HG03139 (cell line): ENCODE data around the gene CNOT6.
"Not testable (repeated sequence)": the region's sequence is repeated elsewhere in the genome, so short reads cannot be mapped to it uniquely, and the experiment has no call there.

Experiments used
- ATAC-seq: cut with Tn5 transposase; IDR thresholded peaks from one replicate; pipeline ENCODE4 v1.9.1; 2021; ENCODE audit not compliant: unreplicated experiment

Gene CNOT6

DNA sequence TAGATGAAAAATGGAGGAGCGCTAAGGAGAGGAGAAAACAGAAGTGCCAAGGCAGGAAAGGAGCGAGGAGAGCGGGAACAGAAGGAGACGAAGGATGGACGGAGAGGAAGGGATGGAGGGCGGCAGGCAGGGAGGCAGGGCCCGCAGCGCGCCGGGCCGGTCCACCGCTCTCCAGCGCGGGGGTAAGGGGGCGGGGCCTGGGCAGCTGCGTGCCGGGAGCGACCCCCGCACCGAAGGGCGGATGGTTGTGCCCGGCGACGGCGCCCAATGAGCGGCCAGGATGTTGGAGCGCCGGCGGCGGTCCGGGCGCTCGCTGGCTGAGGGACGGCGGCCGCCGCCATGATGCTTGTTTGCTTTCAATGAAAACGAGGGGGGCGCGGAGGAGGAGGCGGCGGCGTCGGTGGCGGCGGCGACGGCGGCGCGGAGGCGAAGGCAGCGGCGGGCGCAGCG is at the start of gene CNOT6:
CNOT6 (plus strand) TSS at position 320 of the 450 bp plus-strand sequence. CDS start 34,898 bp downstream, outside the sequence.
- ATAC-seq, result peak; percentile 91

DNA sequence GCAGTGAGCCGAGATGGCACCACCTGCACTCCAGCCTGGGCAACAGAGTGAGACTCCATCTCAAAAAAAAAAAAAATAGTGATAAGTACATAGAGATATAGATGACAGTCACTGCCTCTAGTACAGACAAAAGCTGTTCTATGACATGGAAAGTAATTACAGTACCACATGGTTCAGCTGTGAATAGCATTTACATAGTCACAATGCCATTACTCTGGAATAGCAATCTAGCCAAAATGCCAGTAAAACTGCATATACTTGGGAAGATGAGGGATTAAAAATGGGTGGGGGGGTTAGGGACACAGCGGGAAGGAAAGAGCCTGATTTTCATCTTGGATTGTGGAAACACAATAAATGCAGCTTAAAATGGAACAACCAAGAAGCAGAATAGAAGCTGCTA is 39.4 kb upstream of the CNOT6 start:
- ATAC-seq, result no peak

DNA sequence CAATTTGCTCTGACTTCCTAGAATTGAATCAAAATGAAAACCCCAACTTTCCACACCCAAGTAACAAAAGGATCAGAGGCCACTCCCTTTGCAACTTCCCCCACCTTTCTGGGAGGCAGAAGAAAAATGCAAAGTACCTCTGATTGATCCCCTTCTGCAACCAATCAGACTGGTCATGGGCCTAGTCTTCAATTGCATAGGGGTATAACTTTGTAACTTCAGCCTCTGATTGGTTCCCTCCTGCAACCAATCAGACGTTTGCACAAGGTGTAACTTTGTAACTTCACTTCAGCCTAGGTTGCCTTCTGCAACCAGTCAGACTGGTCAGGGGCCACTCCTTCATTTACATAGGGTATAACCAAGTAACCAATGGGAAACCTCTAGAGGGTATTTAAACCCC is 38.3 kb upstream of the CNOT6 start:
- no peak for ATAC-seq

DNA sequence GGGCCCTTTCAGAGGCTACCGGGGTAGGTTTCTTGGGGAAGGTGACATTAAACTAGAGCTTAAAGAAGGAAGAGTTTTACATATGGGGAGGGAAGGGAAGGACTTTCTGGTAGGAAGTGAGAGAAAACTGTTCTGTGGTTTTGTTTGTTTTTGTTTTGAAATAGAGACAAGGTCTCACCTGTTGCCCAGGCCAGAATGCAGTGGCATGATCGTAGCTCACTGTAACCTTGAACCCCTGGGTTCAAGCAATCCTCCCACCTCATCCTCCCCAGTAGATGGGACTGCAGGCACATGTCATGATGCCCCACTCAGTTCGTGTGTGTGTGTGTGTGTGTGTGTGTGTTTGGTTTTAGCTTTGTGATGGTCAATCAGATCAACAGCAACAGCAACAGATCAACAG is 37.4 kb upstream of the CNOT6 start:
- ATAC-seq, result no peak

DNA sequence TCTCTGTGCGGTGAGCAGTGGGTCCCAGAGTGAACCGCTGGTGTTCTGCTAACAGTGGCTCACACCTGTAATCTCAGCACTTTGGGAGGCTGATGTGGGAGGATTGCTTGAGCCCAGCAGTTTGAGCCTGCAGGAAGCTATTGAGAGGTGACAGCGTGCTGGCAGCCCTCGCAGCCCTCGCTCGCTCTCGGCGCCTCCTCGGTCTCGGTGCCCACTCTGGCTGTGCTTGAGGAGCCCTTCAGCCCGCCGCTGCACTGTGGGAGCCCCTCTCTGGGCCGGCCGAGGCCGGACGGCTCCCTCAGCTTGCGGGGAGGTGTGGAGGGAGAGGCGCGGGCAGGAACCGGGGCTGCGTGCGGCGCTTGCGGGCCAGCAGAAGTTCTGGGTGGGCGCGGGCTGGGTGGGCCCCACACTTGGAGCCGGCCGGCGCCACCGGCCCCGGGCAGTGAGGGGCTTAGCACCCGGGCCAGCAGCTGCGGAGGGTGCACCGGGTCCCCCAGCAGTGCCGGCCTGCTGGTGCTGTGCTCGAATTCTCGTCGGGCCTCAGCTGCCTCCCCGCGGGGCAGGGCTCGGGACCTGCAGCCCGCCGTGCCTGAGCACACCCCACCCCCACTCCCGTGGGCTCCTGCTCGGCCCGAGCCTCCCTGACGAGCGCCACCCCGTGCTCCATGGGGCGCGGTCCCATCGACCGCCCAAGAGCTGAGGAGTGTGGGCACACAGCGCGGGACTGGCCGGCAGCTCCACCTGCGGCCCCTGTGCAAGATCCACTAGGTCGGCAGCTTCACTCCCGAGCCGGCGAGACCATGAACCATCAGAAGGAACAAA is 35.1 kb upstream of the CNOT6 start:
- not testable (repeated sequence) for ATAC-seq

DNA sequence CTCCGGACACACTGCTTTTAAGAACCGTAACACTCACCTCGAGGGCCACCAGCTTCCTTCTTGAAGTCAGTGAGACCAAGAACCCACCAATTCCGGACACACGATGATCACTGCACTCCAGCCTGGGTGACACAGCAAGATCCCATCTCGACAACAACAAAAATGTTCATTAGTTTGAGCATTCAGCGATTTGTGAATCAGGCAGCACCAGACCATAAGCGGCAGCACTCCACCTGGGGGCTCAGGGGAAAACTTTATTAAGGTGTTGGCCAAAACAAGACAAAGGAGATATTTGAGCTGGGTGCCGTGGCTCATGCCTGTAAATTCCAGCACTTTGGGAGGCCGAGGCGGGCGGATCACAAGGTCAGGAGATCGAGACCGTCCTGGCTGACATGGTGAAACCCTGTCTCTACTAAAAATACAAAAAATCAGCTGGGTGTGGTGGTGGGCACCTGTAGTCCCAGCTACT is 34.5 kb upstream of the CNOT6 start:
- ATAC-seq, result not testable (repeated sequence)

DNA sequence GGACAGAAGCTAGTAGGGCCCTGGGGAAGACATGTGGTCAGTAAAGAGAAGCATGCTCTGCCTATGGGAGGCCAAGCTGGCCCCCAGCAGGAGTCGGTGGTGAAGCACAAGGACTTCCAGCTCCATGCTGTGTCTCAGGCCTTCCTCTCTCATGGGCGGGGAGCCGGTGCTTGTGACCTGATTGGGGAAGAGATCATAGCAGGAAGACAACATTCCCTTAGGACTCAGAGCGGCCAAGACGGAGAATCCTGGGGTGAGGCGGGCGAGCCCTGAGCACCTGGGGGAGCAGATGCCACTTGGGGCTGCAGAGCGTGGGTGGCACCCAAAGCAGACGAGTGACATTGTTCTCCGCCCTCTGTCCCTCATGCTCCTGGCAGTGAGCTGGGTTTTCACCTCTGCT is 33.3 kb upstream of the CNOT6 start:
- no peak for ATAC-seq

DNA sequence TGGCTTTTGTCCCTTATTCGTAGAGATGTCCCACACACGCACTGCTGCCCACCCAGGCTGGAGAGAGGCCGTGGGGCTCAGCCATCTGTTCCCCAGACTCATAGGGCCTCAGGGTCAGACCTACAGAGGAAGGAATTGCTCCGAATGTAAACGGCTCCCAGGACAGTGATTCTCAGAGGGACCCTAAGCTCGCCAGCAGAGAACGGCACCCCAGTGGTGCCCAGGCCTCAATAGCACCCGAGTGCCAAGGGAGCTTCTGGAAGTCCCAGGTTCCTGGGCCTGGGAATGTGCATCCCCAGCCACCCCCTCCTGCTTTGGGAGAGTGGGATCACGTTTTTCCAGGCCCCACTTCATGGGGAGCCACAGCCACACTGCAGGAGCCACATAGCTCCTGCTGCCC is 32.9 kb upstream of the CNOT6 start:
- no peak for ATAC-seq

DNA sequence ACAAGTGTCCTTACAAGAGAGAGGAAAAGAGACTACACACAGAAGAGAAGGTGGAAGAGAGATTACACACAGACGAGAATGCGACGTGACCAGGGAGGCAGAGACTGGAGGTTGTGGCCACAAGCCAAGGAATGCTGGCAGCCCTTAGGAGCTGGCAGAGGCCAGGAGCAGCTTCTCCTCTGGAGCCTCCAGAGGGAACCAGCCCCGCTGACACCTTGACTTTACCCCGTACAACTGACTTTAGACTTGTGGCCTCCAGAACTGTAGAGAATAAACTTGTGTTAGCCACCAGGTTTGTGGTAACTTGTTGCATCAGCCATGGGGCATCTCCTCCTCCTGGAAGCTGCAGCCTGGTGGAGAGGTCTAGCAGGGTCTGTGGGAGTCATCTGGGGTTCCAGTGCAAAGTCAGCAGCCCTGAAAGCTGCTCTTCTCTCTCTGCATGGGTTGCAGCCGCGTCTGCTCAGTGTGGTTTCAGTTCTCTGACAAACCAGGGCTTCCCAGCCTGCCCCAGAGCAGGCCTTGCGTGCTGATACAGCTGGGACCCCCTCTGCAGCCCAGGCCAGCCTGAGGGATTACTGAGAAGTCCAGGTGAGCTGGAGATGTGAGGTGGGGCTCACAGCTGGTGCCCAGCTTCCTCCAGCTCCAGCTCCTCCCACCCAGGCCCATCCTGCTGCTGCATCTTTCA is 30.8 kb upstream of the CNOT6 start:
- no peak for ATAC-seq

DNA sequence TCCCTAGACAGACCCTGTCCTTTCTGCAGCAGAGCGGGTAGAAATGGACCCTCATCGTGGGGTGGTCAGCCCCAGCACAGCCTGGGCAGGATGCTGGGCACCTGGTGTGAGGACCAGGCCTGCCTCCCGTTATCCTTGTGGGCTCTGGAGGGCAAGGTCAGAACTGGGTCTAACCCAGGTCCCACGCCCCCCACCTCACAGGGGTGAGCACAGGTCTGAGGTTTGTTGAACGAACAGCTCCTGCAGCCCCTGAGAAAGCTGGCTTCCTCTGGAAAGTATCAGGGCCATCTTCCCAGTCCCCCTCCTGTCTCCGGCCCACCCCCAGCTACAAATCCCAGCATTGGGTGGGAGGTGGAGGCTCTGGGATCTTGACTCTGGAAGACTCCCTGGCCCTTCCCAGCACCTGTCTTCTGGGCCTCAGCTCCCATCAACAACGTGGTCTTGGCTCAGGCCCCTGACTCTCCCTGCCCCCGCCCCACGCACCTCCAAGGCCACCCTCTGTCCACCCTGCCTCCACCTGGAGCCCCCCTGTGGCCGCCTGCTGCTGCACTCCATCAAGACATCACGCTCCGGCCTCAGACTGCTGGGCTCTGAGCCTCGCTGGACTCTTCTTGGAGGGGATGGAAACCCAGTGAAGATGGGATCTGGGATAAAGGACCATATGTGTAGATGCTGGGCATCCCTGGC is 30.1 kb upstream of the CNOT6 start:
- no peak for ATAC-seq

DNA sequence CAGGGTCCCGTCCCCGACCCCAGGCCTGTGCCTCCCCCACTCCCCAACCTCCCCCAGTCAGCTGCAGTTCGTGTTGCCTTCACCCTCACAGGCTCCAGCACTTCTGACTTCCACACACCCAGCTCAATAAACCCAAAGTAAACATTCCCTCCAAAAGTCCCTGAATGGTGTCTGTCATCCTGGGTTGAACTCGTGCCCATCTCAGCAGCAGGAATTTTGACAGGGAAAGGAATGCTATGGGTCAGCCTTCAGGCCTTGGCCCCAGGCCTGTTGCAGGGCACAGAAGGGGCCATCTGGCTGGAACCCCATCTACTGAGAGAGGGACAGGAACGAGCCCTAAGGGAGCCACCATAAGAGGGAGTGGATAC is 29.6 kb upstream of the CNOT6 start:
- no peak for ATAC-seq

DNA sequence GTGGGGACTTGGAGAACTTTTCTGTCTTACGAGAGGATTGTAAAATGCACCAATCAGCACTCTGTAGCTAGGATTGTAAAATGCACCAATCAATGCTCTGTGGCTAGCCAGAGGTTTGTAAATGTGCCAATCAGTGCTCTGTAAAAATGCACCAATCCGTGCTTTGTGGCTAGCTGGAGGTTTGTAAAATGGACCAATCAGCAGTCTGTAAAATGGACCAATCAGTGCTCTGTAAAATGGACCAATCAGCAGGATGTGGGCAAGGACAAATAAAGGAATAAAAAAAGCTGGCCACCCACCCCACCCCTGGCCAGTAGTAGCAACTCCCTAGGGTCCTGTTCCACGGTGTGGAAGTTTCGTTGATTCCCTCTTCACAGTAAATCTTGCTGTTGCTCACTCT is 29.1 kb upstream of the CNOT6 start:
- not testable (repeated sequence) for ATAC-seq

DNA sequence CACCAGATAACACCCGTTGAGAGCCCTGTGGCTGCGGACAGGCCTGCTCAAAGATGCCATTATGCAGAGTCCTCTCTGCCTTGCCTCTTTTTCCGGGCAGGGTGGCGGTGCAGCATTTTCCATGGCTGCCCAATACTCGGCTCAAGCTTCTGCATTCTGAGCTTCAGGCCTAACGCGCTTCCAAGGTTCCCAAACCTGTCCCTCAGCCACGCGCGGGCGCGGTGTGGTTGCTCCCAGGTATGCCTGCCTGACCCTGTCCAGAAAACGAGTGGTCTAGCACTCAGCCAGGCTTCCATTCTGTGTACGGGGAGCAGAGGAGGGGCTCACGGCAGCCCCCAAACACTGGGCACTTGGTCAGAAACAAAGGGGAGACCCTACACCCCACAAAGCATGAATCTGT is 27.9 kb upstream of the CNOT6 start:
- ATAC-seq, result no peak

DNA sequence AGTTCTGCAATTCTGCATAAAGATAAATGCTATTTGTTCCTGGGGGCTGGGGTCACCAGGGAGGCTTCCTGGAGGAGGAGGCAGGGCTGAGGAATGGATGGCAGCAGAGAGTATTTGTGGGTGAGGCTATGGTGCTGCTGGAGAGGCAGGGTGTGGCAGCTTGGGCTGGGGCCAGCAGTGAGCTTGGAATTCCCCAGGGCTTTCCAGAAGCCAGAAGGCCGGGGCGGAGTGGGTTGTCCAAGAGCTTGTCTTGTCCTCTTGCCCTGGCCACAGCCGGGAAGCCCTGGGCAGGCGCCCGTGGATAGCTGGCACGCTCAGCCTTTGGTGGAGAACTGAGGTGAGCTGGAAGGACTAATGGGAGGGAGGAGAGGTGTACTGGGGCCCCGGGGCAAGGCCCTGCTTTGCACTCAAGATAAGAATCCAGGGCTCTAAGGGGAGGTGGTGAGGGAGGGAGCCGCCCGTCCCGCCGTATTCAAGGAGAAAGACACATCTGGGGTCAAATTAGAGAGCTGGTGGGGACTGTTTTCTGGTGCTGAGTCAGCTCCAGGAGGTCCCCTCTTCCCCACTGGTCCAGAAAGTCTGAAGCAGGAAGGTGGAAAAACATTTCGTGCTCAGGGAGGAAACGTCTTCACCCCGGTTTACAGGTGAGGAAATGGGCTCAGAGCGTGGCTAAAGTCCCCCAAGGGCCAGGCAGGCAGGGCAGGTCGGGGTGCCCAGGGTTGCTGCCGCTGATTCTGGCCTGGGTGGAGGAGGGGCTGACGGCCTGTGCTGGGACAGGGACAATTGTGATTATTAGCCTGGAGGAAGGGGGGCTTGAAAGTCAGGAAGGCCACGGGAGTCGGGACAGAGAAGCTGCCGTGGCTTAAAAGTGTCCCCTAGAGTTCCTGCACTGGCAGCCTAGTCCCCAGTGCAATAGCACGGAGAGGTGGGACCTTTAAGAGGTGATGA is 26.9 kb upstream of the CNOT6 start:
- no peak for ATAC-seq

DNA sequence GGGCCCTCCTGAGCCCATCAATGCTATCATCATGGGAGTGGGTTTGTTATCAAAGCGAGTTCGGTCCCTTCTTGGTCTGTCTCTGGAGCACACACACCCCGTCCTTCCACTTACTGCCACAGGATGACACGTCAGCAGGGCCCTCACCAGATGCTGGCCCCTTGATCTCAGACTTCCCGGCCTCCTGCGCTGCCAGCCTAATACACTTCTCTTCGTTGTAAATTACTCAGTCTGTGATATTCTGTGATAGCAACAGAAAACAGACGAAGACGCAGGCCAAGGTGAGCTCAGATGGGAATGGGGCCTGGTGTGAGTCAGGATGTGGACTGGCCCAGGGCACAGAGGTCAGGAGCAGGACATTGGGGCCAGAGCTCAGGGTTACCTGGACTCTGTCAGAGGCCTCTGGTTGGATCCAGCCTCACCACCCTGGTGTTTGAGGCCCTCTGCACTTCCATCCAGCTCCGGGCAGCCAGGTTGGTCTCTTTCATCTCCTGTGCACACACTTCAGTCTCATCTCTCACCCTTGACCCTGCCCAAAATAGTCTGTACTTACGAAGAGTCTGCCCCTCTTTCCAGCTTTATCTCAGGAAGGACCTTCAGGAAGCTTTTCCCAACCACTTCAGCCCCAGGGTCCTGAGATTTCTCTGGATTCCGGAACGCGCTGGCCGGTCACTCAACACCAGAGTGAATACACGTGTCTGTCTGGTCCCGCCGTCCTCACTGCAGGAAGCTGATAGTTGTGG is 26.0 kb upstream of the CNOT6 start:
- no peak for ATAC-seq

DNA sequence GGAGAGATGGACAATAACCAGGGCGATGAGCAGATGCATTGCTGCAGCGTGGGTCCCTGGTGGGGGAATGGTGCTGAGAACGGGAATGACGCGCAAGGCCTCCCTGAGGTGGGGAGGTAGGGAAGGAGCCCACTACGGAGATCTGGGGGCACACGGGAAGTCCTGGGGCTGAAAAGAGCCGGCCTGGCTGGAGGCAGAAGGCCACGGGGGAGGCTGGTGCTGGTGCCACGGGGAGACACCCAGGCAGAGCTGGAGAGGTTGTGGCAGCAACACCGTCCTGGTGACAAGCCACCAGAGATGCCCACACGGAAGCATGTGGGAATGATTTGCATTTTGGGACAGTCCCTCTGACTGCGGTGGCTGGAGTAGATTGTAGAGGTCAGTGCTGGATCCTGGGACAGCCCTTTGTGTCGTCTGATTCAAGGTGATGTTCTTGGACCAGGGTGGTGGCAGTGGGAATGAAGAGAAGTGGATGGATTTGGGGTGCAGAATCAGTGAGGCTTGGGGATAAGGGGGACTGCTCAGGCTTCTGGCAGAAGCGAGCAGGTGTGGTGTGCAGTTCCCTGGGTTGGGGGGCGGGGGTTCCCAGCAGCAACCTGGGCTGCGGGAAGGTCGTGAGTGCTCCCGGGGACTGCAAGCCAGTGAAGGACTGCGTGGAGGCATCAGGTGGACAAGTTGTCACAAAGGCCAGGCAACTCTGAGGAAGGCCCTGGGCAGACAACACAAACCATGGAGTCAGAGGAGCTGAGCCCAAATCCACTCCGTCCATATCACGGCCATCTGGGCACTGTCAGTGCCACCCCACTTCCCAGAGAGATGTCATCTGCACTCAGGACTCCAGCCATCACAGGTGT is 25.2 kb upstream of the CNOT6 start:
- ATAC-seq, result no peak

DNA sequence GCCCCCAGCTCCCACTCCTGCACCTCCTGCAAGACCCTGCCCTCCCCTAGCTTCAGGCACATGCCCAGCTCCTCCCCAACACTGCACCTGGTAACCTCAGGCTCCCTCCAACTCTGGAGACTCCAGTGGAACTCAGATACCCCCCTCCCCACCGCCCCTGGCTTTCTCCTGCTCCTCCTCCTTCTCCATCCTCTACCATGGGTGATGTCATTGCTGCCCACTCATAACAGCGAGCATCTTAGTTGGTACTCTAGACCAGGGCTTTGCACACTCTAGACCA is 24.7 kb upstream of the CNOT6 start:
- ATAC-seq, result no peak

DNA sequence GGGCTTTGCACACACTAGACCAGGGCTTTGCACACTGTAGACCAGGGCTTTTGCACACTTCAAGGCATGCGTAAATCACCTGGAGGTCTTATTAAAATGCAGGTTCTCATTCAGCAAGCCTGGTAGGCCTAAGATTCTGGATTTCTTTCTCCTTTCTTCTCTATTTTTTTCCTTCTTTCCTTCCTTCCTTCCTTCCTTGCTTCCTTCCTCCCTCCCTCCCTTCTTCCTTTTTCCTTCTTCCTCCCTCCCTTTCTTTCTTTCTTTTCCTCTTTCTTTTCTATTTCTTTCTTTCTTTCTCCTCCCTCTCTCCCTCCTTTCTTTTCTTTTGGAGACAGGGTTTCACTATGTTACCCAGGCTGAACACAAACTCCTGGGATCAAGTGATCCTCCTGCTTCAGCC is 24.3 kb upstream of the CNOT6 start:
- no peak for ATAC-seq

DNA sequence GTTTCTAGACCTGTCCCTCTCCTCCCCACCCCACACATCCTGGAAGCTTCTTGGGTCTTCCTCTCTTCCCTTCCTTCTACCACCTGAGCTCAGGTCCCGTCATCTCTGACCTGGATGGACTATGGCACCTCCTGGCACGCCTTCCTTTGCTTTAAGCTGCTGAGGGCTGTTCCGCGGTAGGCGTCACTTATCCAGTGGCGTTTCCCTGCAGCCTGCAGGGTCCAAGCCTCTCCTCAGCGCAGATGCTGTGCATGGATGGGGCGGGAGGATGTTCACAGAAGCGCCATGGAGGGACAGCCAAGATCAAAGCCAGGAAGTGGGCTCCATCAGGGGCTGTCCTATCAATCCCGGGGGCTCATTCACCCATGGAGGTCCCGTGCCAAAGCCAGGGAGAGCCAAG is 23.8 kb upstream of the CNOT6 start:
- no peak for ATAC-seq
